H54 (cell line): ENCODE results near the gene LENG1.

Experiments used
- DNase-seq: peaks from one replicate; pipeline ENCODE4 v3.0.0; 2011; ENCODE audit warnings: low spot score, mixed read lengths; ENCODE audit not compliant: insufficient read length
- FAIRE-seq: peaks from 3 replicates; lab custom pipeline; 2011; peaks lifted over from hg19 to GRCh38; lab: Jason Lieb, UNC
- POLR2A ChIP-seq: IDR thresholded peaks from 2 replicates; pipeline ENCODE4 v1.6.1; 2011; ENCODE audit warnings: low read depth, mild to moderate bottlenecking, low read length

Gene LENG1

DNA sequence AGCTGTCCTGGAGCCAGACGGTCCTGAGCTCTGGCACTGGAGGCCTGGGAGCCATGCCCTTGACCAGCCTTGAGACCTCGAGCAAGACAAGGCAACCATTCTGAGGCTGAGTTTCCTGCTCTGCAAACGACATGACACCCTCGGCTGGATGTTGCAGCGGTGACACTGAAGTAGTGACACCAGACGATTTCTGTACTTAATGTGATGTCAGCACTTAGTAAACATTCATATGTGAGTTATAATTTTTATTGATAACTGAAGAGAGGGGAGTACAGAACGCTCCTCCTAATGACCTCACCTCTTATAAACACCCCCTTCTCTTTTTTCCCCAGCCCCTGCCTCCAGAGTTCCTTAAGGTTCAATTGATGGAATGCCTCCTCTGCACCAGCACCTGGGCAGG, 51.0 kb downstream of the LENG1 start:
- TF ChIP-seq POLR2A: no peak
- DNase-seq (no peak), FAIRE-seq (no peak)

- FAIRE-seq (no peak), DNase-seq (no peak)
- no peak for TF ChIP-seq POLR2A
Observed at GRCh38 chr19:54107876-54108490, 51.5 kb downstream of the LENG1 start.

- DNase-seq (no peak), FAIRE-seq (no peak)
- TF ChIP-seq POLR2A: no peak
Observed at GRCh38 chr19:54106716-54107115, 52.8 kb downstream of the LENG1 start.

- FAIRE-seq (no peak), DNase-seq (no peak)
- TF ChIP-seq POLR2A: no peak
Observed at GRCh38 chr19:54105796-54106195, 53.7 kb downstream of the LENG1 start.
